Lower leg skin (tissue), 4 donors: ENCODE measurements around the gene SLC7A9. TPM values are rescaled to one million over a fixed set of nuclear protein-coding genes. Genes with fewer than 3 reads are reported as not detected.

Experiments
- DNase-seq, 2 donors: peaks; one replicate each; pipeline ENCODE4 v3.0.0-alpha.2; 2019; ENCODE audit warnings: low spot score in 2 of 2
- H3K4me3 ChIP-seq: fragments of 200-600 bp; sonication (generic); 2 replicates; pipeline ENCODE4 v1.5.1; 2017; ENCODE audit warnings: mild to moderate bottlenecking, low read depth; ENCODE audit not compliant: poor library complexity, severe bottlenecking
- POLR2A ChIP-seq, 2 donors: fragments of 450-650 bp; IDR thresholded peaks; one replicate each; pipeline ENCODE4 v1.6.1; 2016 to 2017; ENCODE audit warnings: antibody characterized with exemption in 2 of 2, mild to moderate bottlenecking in 1 of 2, moderate library complexity in 1 of 2
- WGBS, 2 donors: methylation state at CpG; one replicate each; pipeline ENCODE4 v1.1.5; 2018; 5-methylcytosine and 5-hydroxymethylcytosine counted together
- intact Hi-C: fragments of 100-400 bp; cut with DNase I; formaldehyde crosslinking; loops from one replicate; pipeline ENCODE4 v1.15.0; 2023; ENCODE audit warnings: low total_unique reads
- total RNA-seq, 4 donors: library from RNA; depleted of rRNA; stranded (reverse); fragments of >200 nt; gene quantifications; one replicate each; pipeline ENCODE4 v1.1.0, GENCODE V29; 2016
- TF ChIP-seq, protein P1 (sequence below), 3 donors: fragments of 450-650 bp; IDR thresholded peaks; one replicate each; pipeline ENCODE4 v1.5.1; 2016; ENCODE audit warnings: antibody characterized with exemption in 3 of 3, mild to moderate bottlenecking in 3 of 3, moderate library complexity in 2 of 3

SLC7A9 gene
- total RNA-seq, 4 donors from 2014 or later = 0.49 TPM; not detected in 2

DNA sequence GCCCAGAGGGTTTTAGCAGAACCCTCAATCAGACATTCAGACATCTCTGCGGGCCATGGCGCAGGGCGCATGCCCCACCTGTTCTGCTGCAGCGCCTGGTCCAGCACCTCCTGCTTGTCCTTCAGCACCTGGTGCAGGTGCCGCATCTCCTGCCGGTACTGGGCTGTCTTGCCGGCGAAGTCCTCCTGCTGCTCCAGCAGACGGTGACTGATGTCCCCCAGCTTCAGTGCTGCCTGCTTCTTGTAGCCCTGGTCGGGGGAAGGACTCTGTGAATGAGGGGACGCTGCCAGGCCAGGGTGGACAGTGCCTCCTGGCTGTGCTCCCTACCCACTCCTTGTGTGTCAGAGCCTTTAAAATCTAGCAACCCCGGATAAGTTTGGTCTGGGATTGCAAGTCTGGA lies 12.2 kb upstream of the SLC7A9 start:
- no peak overlapping the region for H3K4me3 ChIP-seq
- 89 to 91% methylated on average over 12 of the region's 12 CpGs for WGBS, 2 donors
- peak in 1 of 2 donors; percentile 69 for DNase-seq
- TF ChIP-seq, protein P1, sequence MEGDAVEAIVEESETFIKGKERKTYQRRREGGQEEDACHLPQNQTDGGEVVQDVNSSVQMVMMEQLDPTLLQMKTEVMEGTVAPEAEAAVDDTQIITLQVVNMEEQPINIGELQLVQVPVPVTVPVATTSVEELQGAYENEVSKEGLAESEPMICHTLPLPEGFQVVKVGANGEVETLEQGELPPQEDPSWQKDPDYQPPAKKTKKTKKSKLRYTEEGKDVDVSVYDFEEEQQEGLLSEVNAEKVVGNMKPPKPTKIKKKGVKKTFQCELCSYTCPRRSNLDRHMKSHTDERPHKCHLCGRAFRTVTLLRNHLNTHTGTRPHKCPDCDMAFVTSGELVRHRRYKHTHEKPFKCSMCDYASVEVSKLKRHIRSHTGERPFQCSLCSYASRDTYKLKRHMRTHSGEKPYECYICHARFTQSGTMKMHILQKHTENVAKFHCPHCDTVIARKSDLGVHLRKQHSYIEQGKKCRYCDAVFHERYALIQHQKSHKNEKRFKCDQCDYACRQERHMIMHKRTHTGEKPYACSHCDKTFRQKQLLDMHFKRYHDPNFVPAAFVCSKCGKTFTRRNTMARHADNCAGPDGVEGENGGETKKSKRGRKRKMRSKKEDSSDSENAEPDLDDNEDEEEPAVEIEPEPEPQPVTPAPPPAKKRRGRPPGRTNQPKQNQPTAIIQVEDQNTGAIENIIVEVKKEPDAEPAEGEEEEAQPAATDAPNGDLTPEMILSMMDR (IDR thresholded peaks at IDR 0.05) = no peak
- no peak for TF ChIP-seq POLR2A (IDR thresholded peaks at IDR 0.05)
- intact Hi-C loops = no loop called here

DNA sequence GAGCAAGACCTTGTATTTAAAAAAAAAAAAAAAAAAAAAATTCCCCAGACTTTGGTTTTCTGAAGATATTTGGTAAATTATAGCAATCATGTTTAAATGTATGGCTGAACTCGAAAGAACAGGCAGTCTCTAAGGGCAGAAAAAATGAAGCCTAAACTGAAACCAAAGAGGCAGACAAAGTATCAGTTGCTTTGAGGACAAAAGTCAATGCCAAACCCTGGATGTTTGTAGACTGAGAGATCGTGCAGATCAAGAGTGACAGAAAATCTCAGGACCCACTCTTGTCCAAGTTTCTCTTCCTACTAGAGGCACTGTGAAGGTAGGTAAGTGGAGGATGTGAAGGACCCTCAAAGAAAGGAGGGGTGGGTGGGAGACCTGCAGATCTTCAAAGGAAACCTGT lies 11.1 kb upstream of the SLC7A9 start:
- intact Hi-C loops = no loop called here
- 89 to 94% methylated on average over 2 of the region's 2 CpGs for WGBS, 2 donors
- TF ChIP-seq, protein P1 (IDR thresholded peaks at IDR 0.05) = no peak
- no peak for TF ChIP-seq POLR2A (IDR thresholded peaks at IDR 0.05)
- no peak overlapping the region for H3K4me3 ChIP-seq
- DNase-seq = no peak

DNA sequence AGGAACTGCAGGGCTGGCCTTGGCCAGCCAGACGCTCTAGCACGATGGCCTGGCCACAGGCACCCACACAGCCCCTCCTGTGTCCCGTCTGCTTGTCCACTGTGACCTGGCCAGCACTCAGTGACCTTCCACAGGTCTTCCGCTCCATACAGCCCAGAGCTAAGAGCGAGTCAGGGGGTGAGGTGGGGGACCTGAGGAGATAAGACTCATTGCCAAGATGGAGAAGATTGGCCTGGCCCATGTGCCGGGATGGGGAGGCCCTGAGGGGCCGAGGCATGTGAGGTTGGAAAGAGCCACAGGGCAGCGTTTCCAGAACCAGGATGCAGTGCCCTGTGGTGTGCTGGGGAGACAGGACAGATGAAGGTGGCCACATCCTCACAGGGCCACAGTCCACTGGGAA lies 10.2 kb upstream of the SLC7A9 start:
- TF ChIP-seq, protein P1 (IDR thresholded peaks at IDR 0.05) = no peak
- TF ChIP-seq POLR2A (IDR thresholded peaks at IDR 0.05) = no peak
- no peak overlapping the region for H3K4me3 ChIP-seq
- 93 to 94% methylated on average over 8 of the region's 8 CpGs for WGBS, 2 donors
- no peak for DNase-seq
- intact Hi-C loops = no loop called here

DNA sequence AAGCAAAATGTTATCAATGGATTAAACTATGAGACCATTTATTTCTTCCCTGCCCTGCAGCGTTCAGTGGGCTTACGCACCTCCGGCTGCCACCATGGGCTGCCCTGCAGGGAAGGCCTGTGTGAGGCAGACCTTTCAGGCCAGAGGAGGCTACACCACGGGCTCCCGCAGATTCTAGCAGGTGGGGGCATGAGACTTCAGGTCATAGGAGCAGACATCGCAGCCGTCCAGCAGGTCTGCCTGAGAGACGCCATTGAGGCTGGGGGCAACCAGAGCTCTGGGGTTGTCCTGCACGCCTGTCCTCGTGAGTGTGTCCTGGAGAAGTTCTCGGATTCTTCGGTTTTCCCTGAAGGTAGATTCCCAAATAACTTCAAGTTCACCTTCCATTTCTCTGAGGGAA lies 9.4 kb upstream of the SLC7A9 start:
- no peak overlapping the region for H3K4me3 ChIP-seq
- intact Hi-C loops = no loop called here
- 93 to 96% methylated on average over 12 of the region's 12 CpGs for WGBS, 2 donors
- no peak for TF ChIP-seq POLR2A (IDR thresholded peaks at IDR 0.05)
- TF ChIP-seq, protein P1 (IDR thresholded peaks at IDR 0.05) = no peak
- DNase-seq = peak in 1 of 2 donors; percentile 46

DNA sequence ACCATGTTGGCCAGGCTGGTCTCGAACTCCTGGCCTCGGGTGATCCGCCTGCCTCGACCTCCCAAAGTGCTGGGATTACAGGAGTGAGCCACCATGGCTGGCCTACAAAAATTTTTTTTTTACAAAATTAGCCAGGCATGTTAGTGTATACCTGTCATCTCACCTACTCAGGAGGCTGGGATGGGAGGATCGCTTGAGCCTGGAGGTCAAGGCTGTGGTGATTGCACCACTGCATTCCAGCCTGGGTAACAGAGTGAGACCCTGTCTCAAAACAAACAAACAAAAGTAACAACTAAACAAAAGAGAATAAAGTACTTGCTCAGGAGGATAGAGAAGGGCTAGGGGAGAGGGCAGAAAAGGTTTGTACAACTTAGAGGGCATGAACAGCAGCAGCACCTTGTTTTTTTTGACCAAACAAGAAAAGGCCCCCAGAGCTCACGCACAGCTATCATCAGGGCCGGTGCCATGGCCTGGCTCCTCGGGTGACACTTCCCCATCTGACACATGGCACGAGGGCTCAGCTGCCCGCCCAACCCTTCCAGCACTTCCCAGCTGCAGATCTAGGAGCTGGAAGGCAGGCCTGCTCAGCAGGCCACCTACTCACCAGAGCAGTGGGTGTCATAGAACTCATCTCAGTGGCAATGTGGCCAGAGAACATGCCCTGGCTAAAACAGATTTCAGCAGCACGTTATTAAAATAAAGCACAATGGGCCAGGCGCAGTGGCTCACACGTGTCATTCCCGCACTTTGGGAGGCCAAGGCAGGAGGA lies 8.6 kb upstream of the SLC7A9 start:
- no peak overlapping the region for H3K4me3 ChIP-seq
- TF ChIP-seq, protein P1 (IDR thresholded peaks at IDR 0.05) = no peak
- no peak for TF ChIP-seq POLR2A (IDR thresholded peaks at IDR 0.05)
- intact Hi-C loops = no loop called here
- 93 to 94% methylated on average over 14 of the region's 14 CpGs for WGBS, 2 donors
- peak in 1 of 2 donors; percentile 37 for DNase-seq
